Lower leg skin (tissue), 4 donors: ENCODE measurements around the gene AKR1C8. TPM values are rescaled to one million over a fixed set of nuclear protein-coding genes. Genes with fewer than 3 reads are reported as not detected.
"Not testable (repeated sequence)": the region's sequence is repeated elsewhere in the genome, so short reads cannot be mapped to it uniquely, and the experiment has no call there.

ENCODE experiments used
- DNase-seq, 2 donors: peaks; one replicate each; pipeline ENCODE4 v3.0.0-alpha.2; 2019; ENCODE audit warnings: low spot score in 2 of 2
- H3K4me3 ChIP-seq: fragments of 200-600 bp; sonication (generic); 2 replicates; pipeline ENCODE4 v1.5.1; 2017; ENCODE audit warnings: mild to moderate bottlenecking, low read depth; ENCODE audit not compliant: poor library complexity, severe bottlenecking
- CTCF ChIP-seq, 3 donors: fragments of 450-650 bp; IDR thresholded peaks; one replicate each; pipeline ENCODE4 v1.5.1; 2016; ENCODE audit warnings: antibody characterized with exemption in 3 of 3, mild to moderate bottlenecking in 3 of 3, moderate library complexity in 2 of 3
- POLR2A ChIP-seq, 2 donors: fragments of 450-650 bp; IDR thresholded peaks; one replicate each; pipeline ENCODE4 v1.6.1; 2016 to 2017; ENCODE audit warnings: antibody characterized with exemption in 2 of 2, mild to moderate bottlenecking in 1 of 2, moderate library complexity in 1 of 2
- WGBS, 2 donors: methylation state at CpG; one replicate each; pipeline ENCODE4 v1.1.5; 2018; 5-methylcytosine and 5-hydroxymethylcytosine counted together
- intact Hi-C: fragments of 100-400 bp; cut with DNase I; formaldehyde crosslinking; loops from one replicate; pipeline ENCODE4 v1.15.0; 2023; ENCODE audit warnings: low total_unique reads
- total RNA-seq, 4 donors: library from RNA; depleted of rRNA; stranded (reverse); fragments of >200 nt; gene quantifications; one replicate each; pipeline ENCODE4 v1.1.0, GENCODE V29; 2016

Gene AKR1C8
- total RNA-seq, 4 donors from 2014 or later = not detected

GRCh38 chr10:5196702-5197113 is 11.8 kb upstream of the AKR1C8 start, which contains the start of gene AKR1C4:
Gene AKR1C4 (plus strand): TSS chr10:5196837. CDS start chr10:5196868, 31 bp downstream.
- TF ChIP-seq POLR2A (IDR thresholded peaks at IDR 0.05) (no peak), CTCF (IDR thresholded peaks at IDR 0.05) (no peak)
- H3K4me3 ChIP-seq = no peak within 1 kb of the TSS
- WGBS, 2 donors = 28 to 41% methylated on average over 4 of the region's 4 CpGs
- DNase-seq = no peak
- intact Hi-C loops = no loop called here

GRCh38 chr10:5195727-5196374 is 10.9 kb upstream of the AKR1C8 start:
- TF ChIP-seq POLR2A (IDR thresholded peaks at IDR 0.05) = no peak
- intact Hi-C loops = no loop called here
- WGBS, 2 donors = 84% methylated on average over 6 of the region's 6 CpGs
- no peak for DNase-seq
- no peak overlapping the region for H3K4me3 ChIP-seq

- 90 to 93% methylated on average over 3 of the region's 3 CpGs for WGBS, 2 donors
- intact Hi-C loops = no loop called here
- TF ChIP-seq POLR2A (IDR thresholded peaks at IDR 0.05) (no peak), CTCF (IDR thresholded peaks at IDR 0.05) (no peak)
Observed at GRCh38 chr10:5194431-5194830, 9.5 kb upstream of the AKR1C8 start.

GRCh38 chr10:5188358-5188757 is 3.4 kb upstream of the AKR1C8 start:
- H3K4me3 ChIP-seq = no peak overlapping the region
- DNase-seq = no peak
- intact Hi-C loops = no loop called here
- 73 to 78% methylated on average over 2 of the region's 2 CpGs for WGBS, 2 donors
- TF ChIP-seq POLR2A (IDR thresholded peaks at IDR 0.05) = no peak
- no peak for TF ChIP-seq CTCF (IDR thresholded peaks at IDR 0.05)

More at GRCh38 chr10:5194431-5194830, 9.5 kb upstream of the AKR1C8 start:
- no peak for DNase-seq
- no peak overlapping the region for H3K4me3 ChIP-seq

- intact Hi-C loops = no loop called here
- no peak for DNase-seq
- no peak overlapping the region for H3K4me3 ChIP-seq
- no peak for TF ChIP-seq CTCF (IDR thresholded peaks at IDR 0.05)
- TF ChIP-seq POLR2A (IDR thresholded peaks at IDR 0.05) = no peak
- WGBS, 2 donors = 50 to 60% methylated on average over 5 of the region's 5 CpGs
Observed at GRCh38 chr10:5187867-5188266, 2.9 kb upstream of the AKR1C8 start.

DNA sequence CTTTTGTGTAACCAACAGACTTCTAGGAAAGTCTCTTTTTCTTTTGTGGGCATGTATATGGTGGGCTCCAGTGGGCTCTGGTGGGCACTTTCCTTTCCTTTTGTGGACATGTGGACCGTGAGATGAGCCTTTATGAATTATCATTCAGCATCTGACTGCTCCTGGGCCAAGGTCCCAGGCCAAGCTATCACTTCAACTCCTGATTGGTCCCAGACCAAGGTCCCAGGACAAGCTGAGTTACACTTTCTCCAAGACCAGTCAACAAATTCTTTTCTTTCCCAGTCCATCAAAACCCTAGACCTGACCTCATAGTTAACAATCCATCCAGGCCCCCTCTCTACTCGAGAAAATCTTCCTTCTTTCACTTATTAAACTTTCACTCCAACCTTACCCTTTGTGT is 1.0 kb downstream of the AKR1C8 start:
- intact Hi-C loops = no loop called here
- DNase-seq = no peak
- WGBS, 2 donors = 82 to 87% methylated on average over 2 of the region's 2 CpGs
- TF ChIP-seq CTCF (IDR thresholded peaks at IDR 0.05) = no peak
- no peak for TF ChIP-seq POLR2A (IDR thresholded peaks at IDR 0.05)
- H3K4me3 ChIP-seq = no peak overlapping the region

- WGBS, 2 donors = 83 to 91% methylated on average over 12 of the region's 12 CpGs
- H3K4me3 ChIP-seq, DNase-seq, intact Hi-C loops: not testable (repeated sequence)
Observed at GRCh38 chr10:5180503-5180902, 4.4 kb downstream of the AKR1C8 start.

- intact Hi-C loops, DNase-seq, H3K4me3 ChIP-seq: not testable (repeated sequence)
- WGBS, 2 donors = 94 to 100% methylated on average over 3 of the region's 3 CpGs
Observed at GRCh38 chr10:5175581-5175980, 9.4 kb downstream of the AKR1C8 start.
